HG03159 (cell line): ENCODE data around the gene ANKRD49.

Source experiments
- ATAC-seq: cut with Tn5 transposase; IDR thresholded peaks from one replicate; pipeline ENCODE4 v1.9.1; 2021; ENCODE audit warnings: mild to moderate bottlenecking, moderate library complexity; ENCODE audit not compliant: unreplicated experiment

Gene ANKRD49

DNA sequence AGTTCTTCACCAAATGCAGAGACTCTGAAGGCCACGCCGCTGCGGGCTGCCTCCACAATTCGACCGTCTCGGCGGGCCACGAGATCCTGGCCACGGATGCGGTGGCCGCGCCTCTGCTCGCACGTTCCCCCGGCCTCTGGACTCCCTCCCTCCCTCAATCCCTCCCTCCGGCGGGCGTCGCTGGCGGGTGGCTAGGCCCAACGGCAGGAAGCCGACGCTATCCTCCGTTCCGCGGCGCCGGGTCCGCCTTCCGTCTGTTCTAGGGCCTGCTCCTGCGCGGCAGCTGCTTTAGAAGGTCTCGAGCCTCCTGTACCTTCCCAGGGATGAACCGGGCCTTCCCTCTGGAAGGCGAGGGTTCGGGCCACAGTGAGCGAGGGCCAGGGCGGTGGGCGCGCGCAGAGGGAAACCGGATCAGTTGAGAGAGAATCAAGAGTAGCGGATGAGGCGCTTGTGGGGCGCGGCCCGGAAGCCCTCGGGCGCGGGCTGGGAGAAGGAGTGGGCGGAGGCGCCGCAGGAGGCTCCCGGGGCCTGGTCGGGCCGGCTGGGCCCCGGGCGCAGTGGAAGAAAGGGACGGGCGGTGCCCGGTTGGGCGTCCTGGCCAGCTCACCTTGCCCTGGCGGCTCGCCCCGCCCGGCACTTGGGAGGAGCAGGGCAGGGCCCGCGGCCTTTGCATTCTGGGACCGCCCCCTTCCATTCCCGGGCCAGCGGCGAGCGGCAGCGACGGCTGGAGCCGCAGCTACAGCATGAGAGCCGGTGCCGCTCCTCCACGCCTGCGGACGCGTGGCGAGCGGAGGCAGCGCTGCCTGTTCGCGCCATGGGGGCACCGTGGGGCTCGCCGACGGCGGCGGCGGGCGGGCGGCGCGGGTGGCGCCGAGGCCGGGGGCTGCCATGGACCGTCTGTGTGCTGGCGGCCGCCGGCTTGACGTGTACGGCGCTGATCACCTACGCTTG lies 50.2 kb downstream of the ANKRD49 start, which contains the start of gene FUT4:
Gene FUT4, plus strand, starts transcription at position 227 of the 951 bp plus-strand sequence. Its CDS starts 213 bp downstream, at position 440.
- peak; percentile 77 for ATAC-seq

GRCh38 chr11:94544646-94545263 lies 51.0 kb downstream of the ANKRD49 start:
- ATAC-seq = peak; percentile 11

GRCh38 chr11:94545264-94546161 lies 51.7 kb downstream of the ANKRD49 start:
- no peak for ATAC-seq

- ATAC-seq = no peak
Observed at GRCh38 chr11:94546162-94546470, 52.3 kb downstream of the ANKRD49 start.

GRCh38 chr11:94546886-94547285 lies 53.1 kb downstream of the ANKRD49 start:
- ATAC-seq = no peak

DNA sequence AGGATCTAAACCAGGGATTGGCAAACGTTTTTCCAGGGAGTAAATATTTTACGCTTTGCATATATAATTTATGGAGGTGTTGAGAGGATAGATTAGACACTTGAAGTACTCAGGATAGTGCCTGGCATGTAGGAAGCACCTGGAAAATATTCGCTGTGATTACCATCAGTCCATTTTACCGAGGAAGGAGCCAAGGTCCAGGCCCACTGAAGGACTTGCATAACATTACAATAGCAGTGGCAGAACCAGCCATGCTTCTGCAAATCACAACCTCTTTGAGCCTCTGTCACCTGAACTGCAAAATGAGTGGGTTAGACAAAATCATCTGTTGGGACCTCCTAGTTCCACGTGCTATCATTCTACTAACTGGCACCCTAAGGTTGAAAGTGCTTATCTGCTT lies 55.4 kb downstream of the ANKRD49 start:
- no peak for ATAC-seq
